Erythroblast (primary cell): ENCODE data around the gene ARHGAP1.

Source experiments
- GATA1 ChIP-seq: IDR thresholded peaks from 2 replicates; pipeline ENCODE4 v1.6.1; 2011; ENCODE audit warnings: low read depth, mild to moderate bottlenecking, control low read depth, low read length, moderate library complexity
- POLR2A ChIP-seq: IDR thresholded peaks from 2 replicates; pipeline ENCODE4 v1.6.1; 2011; ENCODE audit warnings: mild to moderate bottlenecking, low read length

GRCh38 chr11:46745328-46745727 is 44.9 kb upstream of the ARHGAP1 start:
- TF ChIP-seq POLR2A, result no peak
- TF ChIP-seq GATA1, result no peak
